Measurements from ENCODE around the gene KIRREL2.
"Not testable (repeated sequence)": the region's sequence is repeated elsewhere in the genome, so short reads cannot be mapped to it uniquely, and the experiment has no call there.

GRCh38 chr19:35891819-35892218, 35.1 kb downstream of the KIRREL2 start:
- TF ChIP-seq, protein P1, sequence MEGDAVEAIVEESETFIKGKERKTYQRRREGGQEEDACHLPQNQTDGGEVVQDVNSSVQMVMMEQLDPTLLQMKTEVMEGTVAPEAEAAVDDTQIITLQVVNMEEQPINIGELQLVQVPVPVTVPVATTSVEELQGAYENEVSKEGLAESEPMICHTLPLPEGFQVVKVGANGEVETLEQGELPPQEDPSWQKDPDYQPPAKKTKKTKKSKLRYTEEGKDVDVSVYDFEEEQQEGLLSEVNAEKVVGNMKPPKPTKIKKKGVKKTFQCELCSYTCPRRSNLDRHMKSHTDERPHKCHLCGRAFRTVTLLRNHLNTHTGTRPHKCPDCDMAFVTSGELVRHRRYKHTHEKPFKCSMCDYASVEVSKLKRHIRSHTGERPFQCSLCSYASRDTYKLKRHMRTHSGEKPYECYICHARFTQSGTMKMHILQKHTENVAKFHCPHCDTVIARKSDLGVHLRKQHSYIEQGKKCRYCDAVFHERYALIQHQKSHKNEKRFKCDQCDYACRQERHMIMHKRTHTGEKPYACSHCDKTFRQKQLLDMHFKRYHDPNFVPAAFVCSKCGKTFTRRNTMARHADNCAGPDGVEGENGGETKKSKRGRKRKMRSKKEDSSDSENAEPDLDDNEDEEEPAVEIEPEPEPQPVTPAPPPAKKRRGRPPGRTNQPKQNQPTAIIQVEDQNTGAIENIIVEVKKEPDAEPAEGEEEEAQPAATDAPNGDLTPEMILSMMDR (conservative IDR thresholded peaks at IDR 0.05; ENCODE audit: low read depth, low read length), result not testable (repeated sequence)
- not testable (repeated sequence) for TF ChIP-seq EZH2 (IDR thresholded peaks at IDR 0.05; ENCODE audit: borderline replicate concordance, low read depth, low read length, poor library complexity, severe bottlenecking)
